ENCODE results near the gene GRIN2C. TPM values are rescaled to one million over a fixed set of nuclear protein-coding genes. Genes with fewer than 3 reads are reported as not detected.

Gene GRIN2C
- total RNA-seq, 1 experiment from 2014 or later, result 0.44 TPM

DNA sequence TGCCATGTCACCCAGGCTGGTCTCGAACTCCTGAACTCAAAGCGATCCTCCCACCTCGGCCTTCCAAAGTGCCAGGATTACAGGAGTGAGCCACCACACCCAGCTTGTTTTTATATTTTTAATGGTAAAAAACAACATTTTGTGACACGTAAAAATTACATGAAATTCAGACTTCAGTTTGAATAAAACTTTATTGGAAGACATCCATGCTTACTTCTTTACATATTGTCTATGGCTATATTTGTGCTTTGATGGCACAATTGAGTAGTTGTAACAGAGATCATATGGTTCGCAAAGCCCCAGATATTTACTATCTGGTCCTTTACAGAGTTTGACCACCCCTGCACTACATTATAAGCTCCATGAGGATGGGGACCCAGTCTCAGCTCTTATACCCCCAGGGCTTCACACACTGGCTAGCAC lies 14.9 kb upstream of the GRIN2C start:
- H3K9me3 Mint-ChIP-seq, result no peaks in the 10 kb centered on the region
- Histone ChIP-seq H2AFZ (ENCODE audit: low read length) (no peak overlapping the region), H2BK120ac (ENCODE audit: low read depth, low read length, poor library complexity, severe bottlenecking) (no peak overlapping the region), H2BK12ac (ENCODE audit: insufficient read length, low read depth, low read length) (no peak overlapping the region), H3K56ac (ENCODE audit: insufficient read length, low read depth, low read length) (no peak overlapping the region), H4K91ac (ENCODE audit: insufficient read length, low read depth, low read length) (no peak overlapping the region), H3K4me2 (ENCODE audit: insufficient read depth, insufficient read length, low read length) (no peak overlapping the region), H3K79me1 (ENCODE audit: insufficient read depth, low read depth, low read length, poor library complexity, severe bottlenecking) (no peaks in the 10 kb centered on the region), H2BK15ac (ENCODE audit: low read depth, low read length) (no peak overlapping the region), H2BK5ac (ENCODE audit: insufficient read length, low read length) (no peak overlapping the region), H3K4me1 (ENCODE audit: insufficient read depth, low read length) (0 out of 2 replicates have a peak, but pooled peaks cover 2% of the 10 kb centered on the region), H3K23ac (ENCODE audit: insufficient read length, low read depth, low read length) (no peak overlapping the region), H2BK20ac (ENCODE audit: low read depth, low read length, poor library complexity, severe bottlenecking) (no peak overlapping the region), H3K27me3 (ENCODE audit: insufficient read depth, low read length) (no peaks in the 10 kb centered on the region), H3K79me2 (ENCODE audit: insufficient read depth, low read length) (no peaks in the 10 kb centered on the region), H3K9ac (ENCODE audit: extremely low read depth, insufficient read length, low read length) (no peak overlapping the region), H2AK5ac (ENCODE audit: insufficient read length, low read length) (no peak overlapping the region), H4K8ac (replicated peaks; ENCODE audit: insufficient read length, low read depth, low read length) (no peak overlapping the region), H3K14ac (ENCODE audit: insufficient read depth, low read length) (no peak overlapping the region), H4K20me1 (ENCODE audit: control insufficient read depth, insufficient read depth, insufficient read length) (no peaks in the 10 kb centered on the region), H3K27ac (ENCODE audit: insufficient read length, low read depth, low read length) (no peak overlapping the region), H4K5ac (ENCODE audit: insufficient read length, low read depth, low read length) (no peak overlapping the region), H3T11ph (ENCODE audit: low read length) (no peak overlapping the region), H3K18ac (ENCODE audit: insufficient read length, low read depth, low read length) (no peak overlapping the region), H3K23me2 (ENCODE audit: insufficient read length, low read depth, low read length, poor library complexity, severe bottlenecking) (peaks cover 12% of the 10 kb centered on the region), H3K4ac (ENCODE audit: low read depth, low read length) (no peak overlapping the region), H3K9me3 (ENCODE audit: control insufficient read depth, low read depth, low read length) (no peaks in the 10 kb centered on the region)
- H3K4me1 Mint-ChIP-seq, result peaks cover 26 to 37% of the 10 kb centered on the region in 2 experiments
- peaks cover 11% of the 10 kb centered on the region for H3K27me3 Mint-ChIP-seq (ENCODE audit: low read depth)
- DNase-seq, result no peak
- H3K27ac Mint-ChIP-seq, result no peak overlapping the region
- no peak overlapping the region for H3K4me3 Mint-ChIP-seq
- WGBS (ENCODE audit: extremely low coverage, insufficient read length, low lambda C conversion rate), result no CpG with 5 or more reads among the region's 5 CpGs
- H3K36me3 Mint-ChIP-seq (ENCODE audit: insufficient read depth in 1 of 3, low read depth in 3 of 3), result peaks cover 0 to 13% (median 9%) of the 10 kb centered on the region in 3 experiments; a peak in 4 of 7 replicates
- TF ChIP-seq, protein P1, sequence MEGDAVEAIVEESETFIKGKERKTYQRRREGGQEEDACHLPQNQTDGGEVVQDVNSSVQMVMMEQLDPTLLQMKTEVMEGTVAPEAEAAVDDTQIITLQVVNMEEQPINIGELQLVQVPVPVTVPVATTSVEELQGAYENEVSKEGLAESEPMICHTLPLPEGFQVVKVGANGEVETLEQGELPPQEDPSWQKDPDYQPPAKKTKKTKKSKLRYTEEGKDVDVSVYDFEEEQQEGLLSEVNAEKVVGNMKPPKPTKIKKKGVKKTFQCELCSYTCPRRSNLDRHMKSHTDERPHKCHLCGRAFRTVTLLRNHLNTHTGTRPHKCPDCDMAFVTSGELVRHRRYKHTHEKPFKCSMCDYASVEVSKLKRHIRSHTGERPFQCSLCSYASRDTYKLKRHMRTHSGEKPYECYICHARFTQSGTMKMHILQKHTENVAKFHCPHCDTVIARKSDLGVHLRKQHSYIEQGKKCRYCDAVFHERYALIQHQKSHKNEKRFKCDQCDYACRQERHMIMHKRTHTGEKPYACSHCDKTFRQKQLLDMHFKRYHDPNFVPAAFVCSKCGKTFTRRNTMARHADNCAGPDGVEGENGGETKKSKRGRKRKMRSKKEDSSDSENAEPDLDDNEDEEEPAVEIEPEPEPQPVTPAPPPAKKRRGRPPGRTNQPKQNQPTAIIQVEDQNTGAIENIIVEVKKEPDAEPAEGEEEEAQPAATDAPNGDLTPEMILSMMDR (conservative IDR thresholded peaks at IDR 0.05), result no peak

Data from H9 (cell line).